H1 (cell line): ENCODE data around the gene CACNA1B. TPM values are rescaled to one million over a fixed set of nuclear protein-coding genes. Genes with fewer than 3 reads are reported as not detected.

ENCODE experiments used
- CTCF ChIA-PET: fragments of 300-600 bp; sonication (Branson Sonifier 250); formaldehyde crosslinking; loops from one replicate; lab custom pipeline; 2021; ENCODE audit not compliant: partially characterized antibody; lab: Charles Lee
- POLR2A ChIA-PET: fragments of 300-600 bp; sonication (Branson Sonifier 250); formaldehyde crosslinking; loops from one replicate; lab custom pipeline; 2021; ENCODE audit warnings: inconsistent platforms; ENCODE audit not compliant: partially characterized antibody; lab: Charles Lee
- DNase-seq, 2 experiments: peaks; one replicate each; pipeline versions ENCODE4 v3.0.0 to v3.0.0-alpha.2; 2010 to 2022; ENCODE audit warnings: low spot score in 2 of 2, low read depth in 1 of 2, mixed read lengths in 1 of 2
- FAIRE-seq: peaks from 2 replicates; lab custom pipeline; 2011; peaks lifted over from hg19 to GRCh38; lab: Jason Lieb, UNC
- H2AFZ ChIP-seq: 2 replicates; pipeline ENCODE4 v1.8.1; 2012; ENCODE audit warnings: low read length, inconsistent platforms
- H2AK5ac ChIP-seq: 2 replicates; pipeline ENCODE4 v1.6.1; 2013; ENCODE audit warnings: low read depth, low read length
- H2BK120ac ChIP-seq: replicated peaks from 2 replicates; pipeline ENCODE3; 2013; ENCODE audit warnings: low read depth, low read length, inconsistent platforms
- H2BK12ac ChIP-seq: 2 replicates; pipeline ENCODE4 v1.6.1; 2013; ENCODE audit warnings: low read depth, low read length
- H2BK15ac ChIP-seq: 2 replicates; pipeline ENCODE4 v1.6.1; 2013; ENCODE audit warnings: low read length
- H2BK20ac ChIP-seq: 2 replicates; pipeline ENCODE4 v1.6.1; 2013; ENCODE audit warnings: low read length
- H2BK5ac ChIP-seq: 2 replicates; pipeline ENCODE4 v1.6.1; 2013; ENCODE audit warnings: low read depth, low read length
- H3K14ac ChIP-seq: 2 replicates; pipeline ENCODE4 v1.6.1; 2013; ENCODE audit warnings: inconsistent platforms; ENCODE audit not compliant: insufficient read length
- H3K18ac ChIP-seq: 2 replicates; pipeline ENCODE4 v1.6.1; 2013; ENCODE audit warnings: low read length; ENCODE audit errors: extremely low read depth
- H3K23ac ChIP-seq: 2 replicates; pipeline ENCODE4 v1.6.1; 2013; ENCODE audit warnings: inconsistent platforms; ENCODE audit not compliant: insufficient read length
- H3K23me2 ChIP-seq: 2 replicates; pipeline ENCODE4 v1.6.1; 2013; ENCODE audit warnings: low read depth, low read length
- H3K27ac ChIP-seq: 2 replicates; pipeline ENCODE4 v1.6.1; 2011; ENCODE audit warnings: low read depth, low read length, inconsistent platforms
- H3K27me3 ChIP-seq, 4 experiments: replicated peaks in 1 of 4; 1 replicate in 1 of 4; 2 replicates in 3 of 4; pipeline versions ENCODE4 v1.6.1 to v1.8.1; 2011 to 2013; ENCODE audit warnings: low read length in 3 of 4, mild to moderate bottlenecking in 3 of 4, inconsistent platforms in 2 of 4, mixed read lengths in 2 of 4, moderate library complexity in 1 of 4; ENCODE audit not compliant: control insufficient read depth in 3 of 4, insufficient read depth in 3 of 4; ENCODE audit errors: extremely low read depth in 1 of 4
- H3K36me3 ChIP-seq, 4 experiments: 2 replicates each; pipeline versions ENCODE4 v1.6.1 to v1.8.1; 2011 to 2013; ENCODE audit warnings: mild to moderate bottlenecking in 4 of 4, low read length in 3 of 4, moderate library complexity in 2 of 4, control low read depth in 1 of 4, inconsistent platforms in 1 of 4; ENCODE audit not compliant: insufficient read depth in 4 of 4, control insufficient read depth in 2 of 4
- H3K4ac ChIP-seq: replicated peaks from 2 replicates; pipeline ENCODE3; 2013; ENCODE audit warnings: low read length, low read depth, mixed read lengths, inconsistent platforms; ENCODE audit not compliant: insufficient read length
- H3K4me1 ChIP-seq, 4 experiments: replicated peaks in 1 of 4; 1 replicate in 1 of 4; 2 replicates in 3 of 4; pipeline versions ENCODE4 v1.6.1 to v1.8.1; 2011 to 2013; ENCODE audit warnings: low read length in 3 of 4, inconsistent platforms in 2 of 4, mixed read lengths in 1 of 4; ENCODE audit not compliant: insufficient read depth in 4 of 4, control insufficient read depth in 3 of 4
- H3K4me2 ChIP-seq, 2 experiments: 2 replicates each; pipeline versions ENCODE4 v1.6.1 to v1.8.1; 2011 to 2013; ENCODE audit warnings: low read depth in 2 of 2, low read length in 2 of 2, control low read depth in 1 of 2, inconsistent platforms in 1 of 2, mild to moderate bottlenecking in 1 of 2; ENCODE audit not compliant: insufficient read depth in 1 of 2
- H3K4me3 ChIP-seq, 4 experiments: fragments of 200-600, 300-600 bp in 1 of 4; sonication (generic), shearing (Covaris generic), sonication (Bioruptor Twin) in 1 of 4; 2 replicates each; pipeline versions ENCODE4 v1.5.1 to v1.8.1; 2011 to 2016; ENCODE audit warnings: low read length in 4 of 4, low read depth in 3 of 4, control low read depth in 2 of 4, inconsistent platforms in 2 of 4, mild to moderate bottlenecking in 2 of 4, mixed read lengths in 1 of 4, moderate library complexity in 1 of 4; ENCODE audit not compliant: insufficient read depth in 2 of 4; ENCODE audit errors: extremely low read depth in 1 of 4
- H3K56ac ChIP-seq: replicated peaks from 2 replicates; pipeline ENCODE3; 2013; ENCODE audit warnings: low read depth, mild to moderate bottlenecking, mixed read lengths, low read length, inconsistent platforms; ENCODE audit not compliant: insufficient read length
- H3K79me1 ChIP-seq: 2 replicates; pipeline ENCODE4 v1.6.1; 2013; ENCODE audit warnings: low read depth, low read length, control low read depth
- H3K79me2 ChIP-seq, 2 experiments: 2 replicates each; pipeline versions ENCODE4 v1.6.1 to v1.8.1; 2012 to 2013; ENCODE audit warnings: low read length in 2 of 2, mild to moderate bottlenecking in 2 of 2, inconsistent platforms in 1 of 2; ENCODE audit not compliant: insufficient read depth in 2 of 2, control insufficient read depth in 1 of 2
- H3K9ac ChIP-seq, 4 experiments: replicated peaks in 1 of 4; 1 replicate in 1 of 4; 2 replicates in 3 of 4; pipeline versions ENCODE4 v1.6.1 to v1.8.1; 2011 to 2013; ENCODE audit warnings: low read depth in 3 of 4, low read length in 3 of 4, control low read depth in 2 of 4, mild to moderate bottlenecking in 2 of 4, moderate library complexity in 2 of 4, inconsistent platforms in 1 of 4; ENCODE audit errors: extremely low read depth in 1 of 4
- H3K9me3 ChIP-seq, 2 experiments: 2 replicates each; pipeline versions ENCODE4 v1.6.1 to v1.8.1; 2012 to 2013; ENCODE audit warnings: mild to moderate bottlenecking in 2 of 2, moderate library complexity in 2 of 2, control low read depth in 1 of 2, inconsistent platforms in 1 of 2, low read depth in 1 of 2, low read length in 1 of 2, mixed read lengths in 1 of 2; ENCODE audit not compliant: insufficient read depth in 2 of 2
- H4K20me1 ChIP-seq, 2 experiments: replicated peaks in 1 of 2; 2 replicates each; pipeline versions ENCODE3 to v1.8.1; 2011 to 2013; ENCODE audit warnings: inconsistent platforms in 2 of 2, low read length in 2 of 2, mild to moderate bottlenecking in 1 of 2; ENCODE audit not compliant: insufficient read depth in 2 of 2, control insufficient read depth in 1 of 2
- H4K5ac ChIP-seq: 2 replicates; pipeline ENCODE4 v1.6.1; 2013; ENCODE audit warnings: low read length, low read depth, mixed read lengths, inconsistent platforms; ENCODE audit not compliant: insufficient read length
- H4K8ac ChIP-seq: 2 replicates; pipeline ENCODE4 v1.8.0; 2013; ENCODE audit warnings: mild to moderate bottlenecking, moderate library complexity, low read length, inconsistent platforms; ENCODE audit not compliant: insufficient read depth; ENCODE audit errors: extremely low read depth
- H4K91ac ChIP-seq: replicated peaks from 2 replicates; pipeline ENCODE3; 2013; ENCODE audit warnings: low read length, mixed read lengths, inconsistent platforms; ENCODE audit not compliant: insufficient read length
- ATF2 ChIP-seq: IDR thresholded peaks from 2 replicates; pipeline ENCODE4 v1.6.1; 2012; ENCODE audit warnings: low read length, inconsistent platforms
- CEBPB ChIP-seq: IDR thresholded peaks from 2 replicates; pipeline ENCODE4 v1.6.1; 2012; ENCODE audit warnings: low read depth, low read length
- CTCF ChIP-seq, 3 experiments: IDR thresholded peaks; 1 replicate in 2 of 3; 2 replicates in 1 of 3; pipeline versions ENCODE4 v1.5.1 to v1.6.1; 2011; ENCODE audit warnings: low read length in 3 of 3, mild to moderate bottlenecking in 3 of 3, inconsistent platforms in 2 of 3, low read depth in 1 of 3, moderate library complexity in 1 of 3; ENCODE audit not compliant: insufficient read depth in 1 of 3; ENCODE audit errors: control extremely low read depth in 1 of 3
- EZH2 ChIP-seq: fragments of 200-600 bp; sonication (generic); IDR thresholded peaks from 2 replicates; pipeline ENCODE4 v1.7.1; 2012; ENCODE audit warnings: low read depth, mild to moderate bottlenecking, moderate library complexity, low read length, inconsistent platforms; ENCODE audit not compliant: severe bottlenecking
- JUND ChIP-seq: IDR thresholded peaks from 2 replicates; pipeline ENCODE4 v1.6.1; 2011; ENCODE audit warnings: mild to moderate bottlenecking, improper control_type of control experiment, low read length
- POLR2A ChIP-seq, 2 experiments: IDR thresholded peaks; 1 replicate in 1 of 2; 2 replicates in 1 of 2; pipeline ENCODE4 v1.6.1; 2011; ENCODE audit warnings: low read depth in 2 of 2, low read length in 2 of 2, mild to moderate bottlenecking in 2 of 2; ENCODE audit errors: control extremely low read depth in 1 of 2
- SIRT6 ChIP-seq: IDR thresholded peaks from one replicate; pipeline ENCODE4 v1.7.1; 2012; ENCODE audit warnings: low read length, inconsistent platforms
- TAF1 ChIP-seq: IDR thresholded peaks from 2 replicates; pipeline ENCODE4 v1.6.1; 2011; ENCODE audit warnings: mild to moderate bottlenecking, low read depth, low read length
- TAF7 ChIP-seq: optimal IDR thresholded peaks from 2 replicates; pipeline ENCODE3; 2011; ENCODE audit warnings: low read depth, mild to moderate bottlenecking, inconsistent platforms, low read length, moderate library complexity, borderline replicate concordance
- WGBS, 2 experiments: shearing (Covaris generic) in 1 of 2; methylation state at CpG; one replicate each; pipeline versions ENCODE4 v1.1.6 to v1.1.7; 2013 to 2015; ENCODE audit warnings: low lambda C conversion rate in 2 of 2, mixed read lengths in 2 of 2, inconsistent platforms in 1 of 2, low coverage in 1 of 2, missing lambda C conversion rate in 1 of 2; ENCODE audit not compliant: insufficient replicate concordance in 2 of 2, insufficient coverage in 1 of 2, insufficient read length in 1 of 2; ENCODE audit errors: extremely low coverage in 1 of 2, missing lambda C conversion rate in 1 of 2; 5-methylcytosine and 5-hydroxymethylcytosine counted together
- polyA plus RNA-seq, 7 experiments: library from polyadenylated mRNA; depleted of rRNA in 3 of 7; stranded (reverse) in 5 of 7; unstranded in 2 of 7; fragments of >200 nt in 5 of 7; fragments of 200-250 nt in 2 of 7; gene quantifications; 1 replicate in 5 of 7; 2 replicates in 1 of 7; 4 replicates in 1 of 7; pipeline versions ENCODE4 v1.2.1 to v1.2.3, GENCODE V29; 2011 to 2013; ENCODE audit warnings: missing spikeins in 2 of 7, mixed read lengths in 2 of 7
- total RNA-seq: library from RNA; stranded (reverse); fragmentation: NEBNext Ultra II Directional; extraction: Animal tissue kit (Norgen Biotek cat#: 25700); gene quantifications from 2 replicates; pipeline ENCODE4 v1.2.1, GENCODE V29; 2021

The CACNA1B gene
- total and polyA plus RNA-seq, 2 of the 8 experiments (the other 6 are each of a cell fraction or from before 2014, with no cell fraction given) = 1.5 to 5.7 TPM

- Histone ChIP-seq H4K8ac (no peak overlapping the region), H2BK12ac (no peak overlapping the region), H3K4ac (no peak overlapping the region), H2AFZ (no peak overlapping the region), H3K36me3 (peaks cover 0 to 3% (median 0%) of the 10 kb centered on the region in 4 experiments; a peak in 1 of 8 replicates), H3K4me3 (no peak overlapping the region)
- no peak for TF ChIP-seq CTCF (IDR thresholded peaks at IDR 0.05; ENCODE audit: control extremely low read depth in 1 of 3, insufficient read depth in 1 of 3, low read depth in 1 of 3, low read length in 3 of 3)
- TF ChIP-seq EZH2 = no peak
- TF ChIP-seq JUND = no peak
- no peak for TF ChIP-seq CEBPB
- no peak for TF ChIP-seq TAF1
- TF ChIP-seq TAF7 = no peak
- TF ChIP-seq POLR2A (IDR thresholded peaks at IDR 0.05; ENCODE audit: control extremely low read depth in 1 of 2, low read depth in 2 of 2, low read length in 2 of 2) = no peak
- no peak for TF ChIP-seq ATF2
- no peak for TF ChIP-seq SIRT6
- TF ChIP-seq, all 59 proteins: peak for 0
- WGBS, 2 experiments = 77% methylated on average over 5 of the region's 5 CpGs; no CpG with 5 or more reads in 1 of the 2 experiments
- DNase-seq (no peak), FAIRE-seq (no peak)
- Histone ChIP-seq H3K9ac (no peak overlapping the region), H3K27ac (no peak overlapping the region), H3K4me2 (no peak overlapping the region), H3K9me3 (peaks cover 31 to 78% of the 10 kb centered on the region in 2 experiments), H4K5ac (no peak overlapping the region), H4K20me1 (no peaks in the 10 kb centered on the region), H3K18ac (no peak overlapping the region), H3K79me2 (no peaks in the 10 kb centered on the region), H2AK5ac (no peak overlapping the region), H3K4me1 (no peaks in the 10 kb centered on the region; a peak in 1 of 7 replicates), H3K14ac (no peak overlapping the region), H3K56ac (no peak overlapping the region), H2BK15ac (no peak overlapping the region), H2BK120ac (no peak overlapping the region), H3K79me1 (no peaks in the 10 kb centered on the region; the same call in 1 of the 2 replicates), H2BK5ac (no peak overlapping the region), H3K23me2 (peaks cover 1% of the 10 kb centered on the region; the same call in 1 of the 2 replicates), H4K91ac (no peak overlapping the region), H3K23ac (no peak overlapping the region), H2BK20ac (no peak overlapping the region; the same call in 1 of the 2 replicates), H3K27me3 (no peaks in the 10 kb centered on the region; a peak in 1 of 7 replicates)
- ChIA-PET POLR2A (no interaction called here), CTCF (interaction anchor here (0.7 kb wide), 1 partner anchor 53 kb away, joined by 3 read pairs; no protein-coding TSS in a partner anchor)
Measured at GRCh38 chr9:137955224-137955570, 77.6 kb downstream of the CACNA1B start.
